Subcutaneous abdominal adipose tissue (tissue), 5 donors: ENCODE results near the gene TMEM121.
A peak's percentile ranks its signal among the peaks of the same experiment; 100 is the strongest.

Experiments used
- H3K27ac ChIP-seq: one replicate; pipeline ENCODE4 v1.7.0; 2013; ENCODE audit warnings: low read depth, mild to moderate bottlenecking, inconsistent platforms, low read length, moderate library complexity
- H3K27me3 ChIP-seq, 5 donors: one replicate each; pipeline ENCODE4 v1.7.0; 2013; ENCODE audit warnings: low read length in 5 of 5, inconsistent platforms in 1 of 5; ENCODE audit not compliant: control insufficient read depth in 5 of 5, insufficient read depth in 4 of 5
- H3K36me3 ChIP-seq, 5 donors: one replicate each; pipeline ENCODE4 v1.7.0; 2013; ENCODE audit warnings: low read length in 5 of 5; ENCODE audit not compliant: control insufficient read depth in 5 of 5, insufficient read depth in 5 of 5
- H3K4me1 ChIP-seq, 5 donors: one replicate each; pipeline ENCODE4 v1.7.0; 2013; ENCODE audit warnings: low read length in 5 of 5, mild to moderate bottlenecking in 3 of 5, moderate library complexity in 1 of 5; ENCODE audit not compliant: control insufficient read depth in 5 of 5, insufficient read depth in 5 of 5
- H3K4me3 ChIP-seq, 5 donors: one replicate each; pipeline ENCODE4 v1.7.0; 2013; ENCODE audit warnings: low read length in 5 of 5, low read depth in 1 of 5
- H3K9ac ChIP-seq, 5 donors: one replicate each; pipeline ENCODE4 v1.7.0; 2013; ENCODE audit warnings: low read length in 5 of 5, mild to moderate bottlenecking in 4 of 5, moderate library complexity in 3 of 5
- H3K9me3 ChIP-seq, 5 donors: one replicate each; pipeline ENCODE4 v1.7.0; 2013; ENCODE audit warnings: low read length in 5 of 5; ENCODE audit not compliant: control insufficient read depth in 5 of 5
- donor health status: healthy.
- donor health status: healthy.
- donor health status: healthy.
- donor health status: healthy.
- donor health status: healthy.

TMEM121 gene

DNA sequence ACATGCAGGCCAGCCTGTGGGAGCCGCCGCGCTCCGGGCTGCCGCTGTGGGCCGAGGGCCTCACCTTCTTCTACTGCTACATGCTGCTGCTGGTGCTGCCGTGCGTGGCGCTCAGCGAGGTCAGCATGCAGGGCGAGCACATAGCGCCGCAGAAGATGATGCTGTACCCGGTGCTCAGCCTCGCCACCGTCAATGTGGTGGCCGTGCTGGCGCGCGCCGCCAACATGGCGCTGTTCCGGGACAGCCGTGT is 2.9 kb downstream of the TMEM121 start:
- H3K4me3 ChIP-seq, result peak overlapping the region in 2 of 5 donors; percentile 46 to 64
- H3K27me3 ChIP-seq, result peaks cover 15 to 40% (median 29%) of the 10 kb centered on the region in 5 donors
- peaks cover 0 to 37% (median 31%) of the 10 kb centered on the region in 5 donors for H3K4me1 ChIP-seq
- no peaks in the 10 kb centered on the region for H3K9me3 ChIP-seq
- no peak overlapping the region for H3K9ac ChIP-seq
- no peak overlapping the region for H3K27ac ChIP-seq
- H3K36me3 ChIP-seq, result no peaks in the 10 kb centered on the region

GRCh38 chr14:105529569-105530284 is 3.3 kb downstream of the TMEM121 start:
- Histone ChIP-seq H3K9ac (no peak overlapping the region), H3K9me3 (no peaks in the 10 kb centered on the region), H3K4me3 (peak overlapping the region in 2 of 5 donors; percentile 46 to 64), H3K27me3 (peaks cover 20 to 45% (median 30%) of the 10 kb centered on the region in 5 donors), H3K36me3 (no peaks in the 10 kb centered on the region), H3K4me1 (peaks cover 0 to 37% (median 31%) of the 10 kb centered on the region in 5 donors), H3K27ac (no peak overlapping the region)

- no peaks in the 10 kb centered on the region for H3K36me3 ChIP-seq
- H3K27me3 ChIP-seq, result peaks cover 20 to 45% (median 34%) of the 10 kb centered on the region in 5 donors
- H3K4me3 ChIP-seq, result no peak overlapping the region
- H3K9ac ChIP-seq, result peak overlapping the region in 1 of 5 donors; percentile 7
- no peaks in the 10 kb centered on the region for H3K9me3 ChIP-seq
- H3K4me1 ChIP-seq, result peaks cover 0 to 37% (median 31%) of the 10 kb centered on the region in 5 donors
- no peak overlapping the region for H3K27ac ChIP-seq
Observed at GRCh38 chr14:105530285-105531087, 4.1 kb downstream of the TMEM121 start.

DNA sequence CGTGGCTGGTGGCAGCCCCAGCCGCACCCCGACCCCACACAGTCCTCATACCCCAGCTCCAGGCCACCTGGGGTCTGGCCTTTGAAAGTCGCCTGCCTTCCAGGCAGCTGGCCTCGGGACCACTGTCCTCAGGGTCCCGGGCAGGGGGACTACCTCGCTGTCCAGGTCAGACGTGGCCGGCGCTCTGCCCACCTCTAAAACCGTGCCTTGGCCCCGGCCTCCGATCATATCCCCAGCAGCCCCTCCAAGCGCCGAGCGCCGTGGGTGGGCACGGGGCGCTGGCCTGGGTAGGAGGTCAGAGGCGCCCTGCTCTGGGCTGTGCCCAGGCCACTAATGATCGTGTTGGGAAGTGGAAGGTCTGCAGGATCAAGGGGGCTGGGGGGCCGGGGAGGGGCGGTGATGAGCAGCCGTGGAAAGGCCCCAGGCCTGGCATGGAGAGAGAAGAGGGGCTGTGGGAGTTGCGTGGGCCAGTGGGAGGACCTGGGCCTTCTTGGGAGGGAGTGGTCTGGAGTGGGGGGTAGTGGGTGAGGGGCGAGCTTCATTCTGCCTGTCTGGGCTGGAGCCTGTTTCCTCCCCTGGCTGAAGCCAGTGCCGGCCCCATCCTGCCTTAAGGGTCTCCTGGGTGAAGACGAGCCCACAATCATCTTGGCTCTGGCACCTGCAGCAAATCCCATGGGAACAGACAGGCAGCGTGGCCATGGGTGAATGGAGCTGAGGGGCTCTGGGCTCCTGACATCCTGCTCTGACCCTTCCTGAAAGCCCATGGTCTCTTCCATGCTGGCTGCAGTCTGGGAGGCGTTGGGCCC is 4.9 kb downstream of the TMEM121 start:
- no peak overlapping the region for H3K27ac ChIP-seq
- no peaks in the 10 kb centered on the region for H3K9me3 ChIP-seq
- peaks cover 0 to 31% (median 25%) of the 10 kb centered on the region in 5 donors for H3K4me1 ChIP-seq
- H3K36me3 ChIP-seq, result no peaks in the 10 kb centered on the region
- H3K27me3 ChIP-seq, result peaks cover 24 to 46% (median 39%) of the 10 kb centered on the region in 5 donors
- H3K9ac ChIP-seq, result no peak overlapping the region
- no peak overlapping the region for H3K4me3 ChIP-seq

DNA sequence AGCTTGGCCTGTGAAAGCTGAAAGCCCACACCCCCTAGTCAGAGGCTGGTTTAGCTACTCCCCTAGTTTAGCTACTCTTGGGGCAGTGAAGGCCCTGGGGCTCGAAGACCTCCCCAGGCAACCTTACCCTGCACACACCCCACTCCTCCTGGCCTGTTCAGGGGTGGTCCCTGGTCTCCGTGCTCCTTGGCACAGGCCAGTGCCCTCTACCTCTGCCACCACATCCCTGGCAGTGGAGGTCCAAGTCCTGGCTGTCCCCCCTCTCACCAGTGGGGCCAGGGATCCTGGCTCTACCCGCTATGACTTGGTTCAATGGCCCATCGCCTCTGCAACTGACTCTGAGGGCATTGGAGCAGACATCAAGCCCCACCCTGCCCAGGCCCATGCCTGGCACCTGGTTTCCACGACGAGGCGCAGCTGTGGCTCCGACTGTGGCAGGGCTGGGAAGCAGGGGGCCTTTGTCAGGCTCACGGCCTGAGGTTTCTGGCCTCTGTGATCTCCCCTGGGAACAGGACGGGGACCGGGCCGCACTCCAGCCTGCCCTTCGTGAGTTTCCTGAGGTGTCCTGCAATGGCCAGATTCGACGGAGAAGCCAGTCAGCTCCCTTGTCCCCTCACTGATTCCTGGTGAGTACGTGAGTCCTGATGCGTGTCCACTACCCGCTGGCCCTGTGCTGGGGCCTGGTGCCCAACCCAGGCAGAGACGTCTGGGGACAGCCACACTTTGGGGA is 5.7 kb downstream of the TMEM121 start:
- no peaks in the 10 kb centered on the region for H3K9me3 ChIP-seq
- H3K27me3 ChIP-seq, result peaks cover 26 to 47% (median 42%) of the 10 kb centered on the region in 5 donors
- peaks cover 0 to 26% (median 21%) of the 10 kb centered on the region in 5 donors for H3K4me1 ChIP-seq
- no peak overlapping the region for H3K27ac ChIP-seq
- no peak overlapping the region for H3K9ac ChIP-seq
- no peak overlapping the region for H3K4me3 ChIP-seq
- H3K36me3 ChIP-seq, result no peaks in the 10 kb centered on the region

GRCh38 chr14:105532735-105533141 is 6.4 kb downstream of the TMEM121 start:
- Histone ChIP-seq H3K27me3 (peaks cover 33 to 52% (median 49%) of the 10 kb centered on the region in 5 donors), H3K36me3 (no peaks in the 10 kb centered on the region), H3K9ac (no peak overlapping the region), H3K9me3 (no peaks in the 10 kb centered on the region), H3K4me1 (peaks cover 0 to 20% (median 14%) of the 10 kb centered on the region in 5 donors), H3K27ac (no peak overlapping the region), H3K4me3 (no peak overlapping the region)

GRCh38 chr14:105533391-105533790 is 7.0 kb downstream of the TMEM121 start:
- H3K36me3 ChIP-seq, result no peaks in the 10 kb centered on the region
- H3K27ac ChIP-seq, result no peak overlapping the region
- H3K9me3 ChIP-seq, result no peaks in the 10 kb centered on the region
- no peak overlapping the region for H3K4me3 ChIP-seq
- H3K27me3 ChIP-seq, result peaks cover 38 to 55% (median 50%) of the 10 kb centered on the region in 5 donors
- no peak overlapping the region for H3K9ac ChIP-seq
- H3K4me1 ChIP-seq, result peaks cover 0 to 14% (median 8%) of the 10 kb centered on the region in 5 donors

- H3K9me3 ChIP-seq, result no peaks in the 10 kb centered on the region
- no peak overlapping the region for H3K27ac ChIP-seq
- H3K4me1 ChIP-seq, result peaks cover 0 to 11% (median 5%) of the 10 kb centered on the region in 5 donors
- H3K4me3 ChIP-seq, result no peak overlapping the region
- no peaks in the 10 kb centered on the region for H3K36me3 ChIP-seq
- peaks cover 40 to 57% (median 49%) of the 10 kb centered on the region in 5 donors for H3K27me3 ChIP-seq
- no peak overlapping the region for H3K9ac ChIP-seq
Observed at GRCh38 chr14:105533811-105534498, 7.6 kb downstream of the TMEM121 start.

- H3K27ac ChIP-seq, result no peak overlapping the region
Observed at GRCh38 chr14:105534586-105534985, 8.2 kb downstream of the TMEM121 start.

More at GRCh38 chr14:105534586-105534985, 8.2 kb downstream of the TMEM121 start:
- Histone ChIP-seq H3K4me1 (peaks cover 0 to 5% (median 4%) of the 10 kb centered on the region in 5 donors), H3K9ac (no peak overlapping the region), H3K9me3 (no peaks in the 10 kb centered on the region), H3K36me3 (no peaks in the 10 kb centered on the region), H3K4me3 (no peak overlapping the region), H3K27me3 (peaks cover 36 to 53% (median 48%) of the 10 kb centered on the region in 5 donors)
